Neural progenitor cell (in vitro differentiated cells): ENCODE data around the gene NINJ2.

ENCODE experiments used
- EZH2 ChIP-seq: fragments of 200-600 bp; sonication (generic); IDR thresholded peaks from 2 replicates; pipeline ENCODE4 v1.6.1; 2017; ENCODE audit warnings: antibody characterized with exemption, mild to moderate bottlenecking, moderate library complexity
- TF ChIP-seq, protein P1 (sequence below): fragments of 200-600 bp; sonication (generic); IDR thresholded peaks from 2 replicates; pipeline ENCODE4 v1.5.1; 2017; ENCODE audit warnings: antibody characterized with exemption, mild to moderate bottlenecking

DNA sequence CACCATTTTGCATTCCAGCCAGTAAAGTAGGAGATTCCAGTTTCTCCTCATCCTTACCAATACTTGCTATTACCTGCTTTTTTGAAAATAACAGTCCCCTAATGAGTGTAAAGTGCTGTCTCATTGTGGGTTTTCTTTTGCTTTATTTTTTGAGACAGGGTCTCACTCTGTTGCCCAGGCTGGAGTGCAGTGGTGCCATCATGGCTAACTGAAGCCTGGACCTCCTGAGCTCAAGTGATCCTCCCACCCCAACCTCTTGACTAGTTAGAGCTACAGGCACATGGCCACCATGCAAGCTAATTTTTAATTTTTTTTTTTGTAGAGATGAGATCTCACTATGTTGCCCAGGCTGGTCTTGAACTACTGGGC lies 60.6 kb downstream of the NINJ2 start:
- TF ChIP-seq, protein P1, sequence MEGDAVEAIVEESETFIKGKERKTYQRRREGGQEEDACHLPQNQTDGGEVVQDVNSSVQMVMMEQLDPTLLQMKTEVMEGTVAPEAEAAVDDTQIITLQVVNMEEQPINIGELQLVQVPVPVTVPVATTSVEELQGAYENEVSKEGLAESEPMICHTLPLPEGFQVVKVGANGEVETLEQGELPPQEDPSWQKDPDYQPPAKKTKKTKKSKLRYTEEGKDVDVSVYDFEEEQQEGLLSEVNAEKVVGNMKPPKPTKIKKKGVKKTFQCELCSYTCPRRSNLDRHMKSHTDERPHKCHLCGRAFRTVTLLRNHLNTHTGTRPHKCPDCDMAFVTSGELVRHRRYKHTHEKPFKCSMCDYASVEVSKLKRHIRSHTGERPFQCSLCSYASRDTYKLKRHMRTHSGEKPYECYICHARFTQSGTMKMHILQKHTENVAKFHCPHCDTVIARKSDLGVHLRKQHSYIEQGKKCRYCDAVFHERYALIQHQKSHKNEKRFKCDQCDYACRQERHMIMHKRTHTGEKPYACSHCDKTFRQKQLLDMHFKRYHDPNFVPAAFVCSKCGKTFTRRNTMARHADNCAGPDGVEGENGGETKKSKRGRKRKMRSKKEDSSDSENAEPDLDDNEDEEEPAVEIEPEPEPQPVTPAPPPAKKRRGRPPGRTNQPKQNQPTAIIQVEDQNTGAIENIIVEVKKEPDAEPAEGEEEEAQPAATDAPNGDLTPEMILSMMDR = no peak
- TF ChIP-seq EZH2 = no peak
